ENCODE data around the gene ZNF639. TPM values are rescaled to one million over a fixed set of nuclear protein-coding genes. Genes with fewer than 3 reads are reported as not detected.

Gene ZNF639
- total and polyA plus RNA-seq, 2 of the 13 experiments (the other 11 are each of a cell fraction or from before 2014, with no cell fraction given): 11.6 to 42.4 TPM

- TF ChIP-seq ZHX2 (IDR thresholded peaks at IDR 0.05; ENCODE audit: low read depth) (peak; percentile 85), ZHX2 (CRISPR knock-in tag; IDR thresholded peaks at IDR 0.05; ENCODE audit: borderline replicate concordance) (peak; percentile 71; the same call in 1 of the 2 replicates), ZNF562 (CRISPR knock-in tag; IDR thresholded peaks at IDR 0.05; ENCODE audit: borderline replicate concordance) (no peak), TFAP4 (IDR thresholded peaks at IDR 0.05; ENCODE audit: borderline replicate concordance, low read depth) (peak; percentile 57; the same call in 1 of the 2 replicates), ZXDC (CRISPR knock-in tag; IDR thresholded peaks at IDR 0.05) (no peak), HOXA5 (CRISPR knock-in tag; IDR thresholded peaks at IDR 0.05) (peak; percentile 77), E2F5 (CRISPR knock-in tag; conservative IDR thresholded peaks at IDR 0.05) (no peak; the same call in 1 of the 2 replicates), ZBTB39 (CRISPR knock-in tag; IDR thresholded peaks at IDR 0.05) (no peak), U2AF2 (IDR thresholded peaks at IDR 0.05; ENCODE audit: low read depth, low read length) (no peak), E2F1 (CRISPR knock-in tag; IDR thresholded peaks at IDR 0.05) (no peak)
Observed at GRCh38 chr3:179347345-179348194, 24.7 kb downstream of the ZNF639 start, which contains the start of gene MFN1 (continued).
